NB4 (cell line): Measurements from ENCODE around the gene ABT1.

Source experiments
- DNase-seq: peaks from one replicate; pipeline ENCODE4 v3.0.0; 2010; ENCODE audit warnings: low read depth
- H3K4me3 ChIP-seq: one replicate; pipeline ENCODE4 v1.5.1; 2011; ENCODE audit warnings: mild to moderate bottlenecking, low read depth, low read length, moderate library complexity
- CTCF ChIP-seq: IDR thresholded peaks from one replicate; pipeline ENCODE4 v1.5.1; 2012; ENCODE audit warnings: low read depth, low read length
- MAX ChIP-seq: IDR thresholded peaks from 2 replicates; pipeline ENCODE4 v1.6.1; 2011; ENCODE audit warnings: low read depth, low read length
- MYC ChIP-seq: IDR thresholded peaks from 2 replicates; pipeline ENCODE4 v1.6.1; 2011; ENCODE audit warnings: low read depth, low read length
- POLR2A ChIP-seq: IDR thresholded peaks from 2 replicates; pipeline ENCODE4 v1.6.1; 2011; ENCODE audit warnings: mild to moderate bottlenecking; ENCODE audit not compliant: insufficient read length; ENCODE audit errors: extremely low read depth

Gene ABT1

GRCh38 chr6:26578741-26579140 is 18.0 kb upstream of the ABT1 start:
- H3K4me3 ChIP-seq, result no peak overlapping the region
- no peak for DNase-seq
- TF ChIP-seq CTCF, result no peak
- TF ChIP-seq MAX, result no peak
- no peak for TF ChIP-seq POLR2A
- no peak for TF ChIP-seq MYC

GRCh38 chr6:26581164-26581915 is 15.4 kb upstream of the ABT1 start:
- no peak overlapping the region for H3K4me3 ChIP-seq
- TF ChIP-seq MAX (no peak), POLR2A (no peak), MYC (no peak), CTCF (no peak)
- DNase-seq, result no peak

- H3K4me3 ChIP-seq, result no peak overlapping the region
- no peak for TF ChIP-seq CTCF
- TF ChIP-seq MYC, result no peak
- TF ChIP-seq MAX, result no peak
- TF ChIP-seq POLR2A, result no peak
- no peak for DNase-seq
These were observed 7.8 kb upstream of the ABT1 start for GRCh38 chr6:26588965-26589364.

GRCh38 chr6:26592649-26593048 is 4.1 kb upstream of the ABT1 start:
- DNase-seq, result peak; percentile 43
- no peak overlapping the region for H3K4me3 ChIP-seq
- TF ChIP-seq MAX (no peak), POLR2A (no peak), CTCF (no peak), MYC (no peak)

- no peak for DNase-seq
- H3K4me3 ChIP-seq, result no peak overlapping the region
- TF ChIP-seq MAX, result no peak
- no peak for TF ChIP-seq MYC
- TF ChIP-seq CTCF, result no peak
- no peak for TF ChIP-seq POLR2A
These were observed 3.2 kb upstream of the ABT1 start for GRCh38 chr6:26593278-26594130.
